BJ (cell line): Measurements from ENCODE around the gene KSR1. TPM values are rescaled to one million over a fixed set of nuclear protein-coding genes. Genes with fewer than 3 reads are reported as not detected.

Experiments
- CTCF ChIA-PET: fragments of 350-600 bp; formaldehyde crosslinking; extraction: SDS; loops from one replicate; lab custom pipeline; 2021; ENCODE audit warnings: antibody characterized with exemption, inconsistent platforms; lab: Yijun Ruan, JAX
- POLR2A ChIA-PET: fragments of 300-600 bp; sonication (Branson Sonifier 250); formaldehyde crosslinking; extraction: SDS; loops from one replicate; lab custom pipeline; 2021; ENCODE audit warnings: antibody characterized with exemption; lab: Charles Lee
- DNase-seq: peaks from one replicate; pipeline ENCODE4 v3.0.0-alpha.2; 2011; ENCODE audit warnings: low read depth
- H3K27me3 ChIP-seq: 2 replicates; pipeline ENCODE4 v1.6.0; 2011; ENCODE audit warnings: low read length; ENCODE audit not compliant: control insufficient read depth, insufficient read depth
- H3K36me3 ChIP-seq: 2 replicates; pipeline ENCODE4 v1.5.1; 2011; ENCODE audit warnings: low read length; ENCODE audit not compliant: control insufficient read depth, insufficient read depth
- H3K4me3 ChIP-seq: 2 replicates; pipeline ENCODE4 v1.5.1; 2011; ENCODE audit warnings: low read depth, mild to moderate bottlenecking, control low read depth, low read length
- polyA plus RNA-seq: library from polyadenylated mRNA; depleted of rRNA; stranded (reverse); fragments of >200 nt; gene quantifications from 2 replicates; pipeline ENCODE4 v1.2.3, GENCODE V29; 2011
- TF ChIP-seq, protein P1 (sequence below): IDR thresholded peaks from 2 replicates; pipeline ENCODE4 v1.5.1; 2011; ENCODE audit warnings: low read depth, mild to moderate bottlenecking, control low read depth, inconsistent platforms, low read length, moderate library complexity; ENCODE audit not compliant: insufficient read depth

KSR1 gene
- polyA plus RNA-seq, 1 experiment, result 6.8 TPM

DNA sequence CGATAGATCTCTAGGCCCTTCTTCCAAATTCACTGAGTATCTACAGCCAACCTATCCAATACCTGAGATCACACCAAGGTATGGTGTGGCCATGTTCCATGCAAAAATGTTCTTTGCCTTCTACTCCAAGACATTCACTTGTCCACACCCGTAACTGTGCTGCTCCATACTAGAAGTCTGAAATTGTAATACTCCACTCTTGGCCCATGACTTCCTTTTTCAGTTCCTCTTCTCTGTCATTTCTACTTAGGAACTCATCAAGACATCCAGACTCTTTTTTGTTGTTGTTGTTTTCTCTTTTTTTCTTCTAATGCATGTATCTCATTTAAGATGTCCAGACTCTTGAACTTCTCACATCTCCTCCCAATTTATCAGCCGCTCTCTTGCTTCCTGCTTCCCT, 42.5 kb upstream of the KSR1 start:
- ChIA-PET CTCF (interaction anchor here (0.6 to 1.4 kb wide), 3 partner anchors 17 to 186 kb away, joined by 3 to 5 read pairs (median 3); no protein-coding TSS in a partner anchor), POLR2A (no interaction called here)
- TF ChIP-seq, protein P1, sequence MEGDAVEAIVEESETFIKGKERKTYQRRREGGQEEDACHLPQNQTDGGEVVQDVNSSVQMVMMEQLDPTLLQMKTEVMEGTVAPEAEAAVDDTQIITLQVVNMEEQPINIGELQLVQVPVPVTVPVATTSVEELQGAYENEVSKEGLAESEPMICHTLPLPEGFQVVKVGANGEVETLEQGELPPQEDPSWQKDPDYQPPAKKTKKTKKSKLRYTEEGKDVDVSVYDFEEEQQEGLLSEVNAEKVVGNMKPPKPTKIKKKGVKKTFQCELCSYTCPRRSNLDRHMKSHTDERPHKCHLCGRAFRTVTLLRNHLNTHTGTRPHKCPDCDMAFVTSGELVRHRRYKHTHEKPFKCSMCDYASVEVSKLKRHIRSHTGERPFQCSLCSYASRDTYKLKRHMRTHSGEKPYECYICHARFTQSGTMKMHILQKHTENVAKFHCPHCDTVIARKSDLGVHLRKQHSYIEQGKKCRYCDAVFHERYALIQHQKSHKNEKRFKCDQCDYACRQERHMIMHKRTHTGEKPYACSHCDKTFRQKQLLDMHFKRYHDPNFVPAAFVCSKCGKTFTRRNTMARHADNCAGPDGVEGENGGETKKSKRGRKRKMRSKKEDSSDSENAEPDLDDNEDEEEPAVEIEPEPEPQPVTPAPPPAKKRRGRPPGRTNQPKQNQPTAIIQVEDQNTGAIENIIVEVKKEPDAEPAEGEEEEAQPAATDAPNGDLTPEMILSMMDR, result no peak
- Histone ChIP-seq H3K4me3 (no peak overlapping the region), H3K36me3 (no peaks in the 10 kb centered on the region), H3K27me3 (no peaks in the 10 kb centered on the region)
- no peak for DNase-seq

DNA sequence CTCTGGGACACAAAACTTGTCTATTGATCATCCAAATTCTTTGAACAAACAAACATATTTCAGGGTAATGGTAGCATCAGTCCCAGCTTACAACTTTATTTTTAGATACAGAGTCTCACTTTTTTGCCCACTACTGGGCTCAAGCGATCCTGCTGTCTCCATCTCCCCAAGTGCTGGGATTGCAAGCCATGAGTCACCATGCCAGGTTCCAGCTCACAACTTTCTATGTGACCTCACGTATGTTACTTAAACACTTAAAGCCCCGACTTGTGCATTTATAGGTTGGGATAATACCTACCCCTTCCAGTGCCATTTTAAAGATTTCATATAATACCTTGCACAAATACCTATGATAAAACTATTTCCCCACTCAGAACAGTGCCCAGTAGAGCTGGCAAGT, 42.0 kb upstream of the KSR1 start:
- no peaks in the 10 kb centered on the region for H3K27me3 ChIP-seq
- H3K36me3 ChIP-seq, result no peaks in the 10 kb centered on the region
- DNase-seq, result no peak
- CTCF ChIA-PET, result no interaction called here
- TF ChIP-seq, protein P1, result no peak
- no peak overlapping the region for H3K4me3 ChIP-seq
- POLR2A ChIA-PET, result no interaction called here

- DNase-seq, result no peak
- TF ChIP-seq, protein P1, result no peak
- Histone ChIP-seq H3K27me3 (no peaks in the 10 kb centered on the region), H3K4me3 (no peak overlapping the region), H3K36me3 (no peaks in the 10 kb centered on the region)
- POLR2A ChIA-PET, result no interaction called here
- CTCF ChIA-PET, result no interaction called here
Measured at GRCh38 chr17:27414694-27415093, 41.6 kb upstream of the KSR1 start.

- Histone ChIP-seq H3K27me3 (no peaks in the 10 kb centered on the region), H3K36me3 (no peaks in the 10 kb centered on the region), H3K4me3 (no peak overlapping the region)
- TF ChIP-seq, protein P1, result no peak
- no peak for DNase-seq
- ChIA-PET CTCF (interaction anchor here (0.6 to 0.7 kb wide), 2 partner anchors 51 to 100 kb away, joined by 3 read pairs; no protein-coding TSS in a partner anchor), POLR2A (no interaction called here)
Measured at GRCh38 chr17:27415120-27415795, 41.0 kb upstream of the KSR1 start.

DNA sequence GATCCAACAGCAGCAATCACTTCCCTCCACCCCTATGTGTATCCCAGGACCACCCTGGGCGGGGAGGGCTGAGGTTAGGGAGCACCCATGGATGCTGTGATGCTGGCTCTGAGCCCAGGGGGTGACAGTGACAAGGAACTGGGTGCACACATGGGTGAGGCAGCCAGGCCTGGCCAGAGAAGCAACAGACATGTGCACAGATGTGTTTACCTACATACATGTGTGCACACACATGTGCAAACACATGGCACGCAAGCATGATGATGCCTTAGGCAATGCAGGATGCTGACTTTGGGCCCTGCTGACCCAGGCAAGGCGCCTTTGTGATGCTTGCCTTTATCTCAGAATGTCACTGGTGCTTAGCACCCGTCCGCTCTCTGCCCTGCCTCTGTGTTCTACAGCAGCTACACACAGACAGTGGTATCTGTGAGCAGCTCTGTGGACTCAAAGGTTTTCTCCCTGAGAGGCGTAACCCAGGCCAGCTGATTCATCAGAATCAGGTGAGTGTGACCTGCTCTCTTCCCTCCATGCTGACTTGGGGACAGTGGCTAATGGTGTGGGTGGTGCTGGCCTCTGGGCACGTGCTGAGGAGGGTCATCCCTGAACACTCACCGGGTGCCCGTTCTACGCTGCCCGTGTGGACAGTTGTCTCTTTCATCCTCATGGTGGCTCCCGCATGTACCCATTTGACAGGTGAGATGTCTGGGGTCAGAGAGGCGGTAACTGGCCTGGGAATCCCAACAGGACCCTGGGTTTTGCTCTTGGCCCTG, 38.5 kb upstream of the KSR1 start:
- CTCF ChIA-PET, result interaction anchor here (1.0 kb wide), 1 partner anchor 9 kb away, joined by 3 read pairs; no protein-coding TSS in a partner anchor
- no peak for DNase-seq
- Histone ChIP-seq H3K4me3 (no peak overlapping the region), H3K27me3 (peaks cover 2% of the 10 kb centered on the region; the same call in 1 of the 2 replicates), H3K36me3 (no peaks in the 10 kb centered on the region)
- POLR2A ChIA-PET, result no interaction called here
- TF ChIP-seq, protein P1, result no peak
